Nephron progenitor cell (in vitro differentiated cells): ENCODE measurements around the gene CLMP.

Experiments
- DNase-seq: peaks from one replicate; pipeline ENCODE4 v3.0.0; 2021
- H3K27ac Mint-ChIP-seq: 2 replicates; pipeline ENCODE4 v1.8.0; 2021; ENCODE audit warnings: mild to moderate bottlenecking, moderate library complexity, mixed read lengths
- H3K27me3 Mint-ChIP-seq: 2 replicates; pipeline ENCODE4 v1.8.0; 2021; ENCODE audit warnings: mild to moderate bottlenecking, low read depth, mixed read lengths; ENCODE audit not compliant: poor library complexity
- H3K36me3 Mint-ChIP-seq: 2 replicates; pipeline ENCODE4 v1.8.0; 2021; ENCODE audit warnings: low read depth, mixed read lengths
- H3K4me1 Mint-ChIP-seq: 2 replicates; pipeline ENCODE4 v1.8.0; 2021; ENCODE audit warnings: mixed read lengths
- H3K4me3 Mint-ChIP-seq: 2 replicates; pipeline ENCODE4 v1.8.0; 2021; ENCODE audit warnings: mild to moderate bottlenecking, moderate library complexity, mixed read lengths
- H3K9me3 Mint-ChIP-seq: 2 replicates; pipeline ENCODE4 v1.8.0; 2021; ENCODE audit warnings: mild to moderate bottlenecking, moderate library complexity, mixed read lengths
- CTCF ChIP-seq: fragments of 200-600 bp; sonication (generic); IDR thresholded peaks from 2 replicates; pipeline ENCODE4 v1.5.0; 2021; ENCODE audit warnings: antibody characterized with exemption

CLMP gene

GRCh38 chr11:123217897-123218296 is 22.8 kb upstream of the CLMP start:
- peaks cover 11% of the 10 kb centered on the region for H3K36me3 Mint-ChIP-seq
- peak overlapping the region; percentile 54 for H3K27ac Mint-ChIP-seq
- H3K27me3 Mint-ChIP-seq = no peaks in the 10 kb centered on the region
- no peak for TF ChIP-seq CTCF
- no peak overlapping the region for H3K4me3 Mint-ChIP-seq
- peaks cover 22% of the 10 kb centered on the region for H3K9me3 Mint-ChIP-seq
- peaks cover 60% of the 10 kb centered on the region for H3K4me1 Mint-ChIP-seq
- no peak for DNase-seq

GRCh38 chr11:123216249-123216648 is 21.2 kb upstream of the CLMP start:
- no peak overlapping the region for H3K4me3 Mint-ChIP-seq
- TF ChIP-seq CTCF = no peak
- H3K36me3 Mint-ChIP-seq = peaks cover under 1% of the 10 kb centered on the region
- no peaks in the 10 kb centered on the region for H3K27me3 Mint-ChIP-seq
- H3K4me1 Mint-ChIP-seq = peaks cover 69% of the 10 kb centered on the region
- no peak overlapping the region for H3K27ac Mint-ChIP-seq
- DNase-seq = no peak
- peaks cover 6% of the 10 kb centered on the region for H3K9me3 Mint-ChIP-seq

- TF ChIP-seq CTCF = no peak
- no peaks in the 10 kb centered on the region for H3K27me3 Mint-ChIP-seq
- peaks cover 80% of the 10 kb centered on the region for H3K4me1 Mint-ChIP-seq
- no peaks in the 10 kb centered on the region for H3K36me3 Mint-ChIP-seq
- DNase-seq = no peak
- peak overlapping the region; percentile 19 for H3K27ac Mint-ChIP-seq
- peaks cover 3% of the 10 kb centered on the region for H3K9me3 Mint-ChIP-seq
- no peak overlapping the region for H3K4me3 Mint-ChIP-seq
Measured at GRCh38 chr11:123214940-123215339, 19.9 kb upstream of the CLMP start.

GRCh38 chr11:123214396-123214795 is 19.3 kb upstream of the CLMP start:
- no peak for TF ChIP-seq CTCF
- Mint-ChIP-seq H3K4me3 (no peak overlapping the region), H3K9me3 (peaks cover 3% of the 10 kb centered on the region), H3K36me3 (no peaks in the 10 kb centered on the region), H3K27ac (no peak overlapping the region), H3K27me3 (no peaks in the 10 kb centered on the region), H3K4me1 (peaks cover 84% of the 10 kb centered on the region)
- no peak for DNase-seq

- H3K27ac Mint-ChIP-seq = peak overlapping the region; percentile 90
- H3K36me3 Mint-ChIP-seq = no peaks in the 10 kb centered on the region
- no peak for TF ChIP-seq CTCF
- peaks cover 3% of the 10 kb centered on the region for H3K9me3 Mint-ChIP-seq
- peaks cover 83% of the 10 kb centered on the region for H3K4me1 Mint-ChIP-seq
- H3K27me3 Mint-ChIP-seq = peaks cover 4% of the 10 kb centered on the region
- H3K4me3 Mint-ChIP-seq = peak overlapping the region; percentile 22
- no peak for DNase-seq
Measured at GRCh38 chr11:123213307-123213771, 18.3 kb upstream of the CLMP start.

- Mint-ChIP-seq H3K27ac (peak overlapping the region; percentile 62), H3K4me3 (peak overlapping the region; percentile 40), H3K36me3 (no peaks in the 10 kb centered on the region), H3K27me3 (peaks cover 4% of the 10 kb centered on the region), H3K9me3 (no peaks in the 10 kb centered on the region), H3K4me1 (peaks cover 81% of the 10 kb centered on the region)
- DNase-seq = no peak
- no peak for TF ChIP-seq CTCF
Measured at GRCh38 chr11:123212406-123212805, 17.4 kb upstream of the CLMP start.
